ENCODE measurements around the gene WFS1. TPM values are rescaled to one million over a fixed set of nuclear protein-coding genes. Genes with fewer than 3 reads are reported as not detected.
A peak's percentile ranks its signal among the peaks of the same experiment; 100 is the strongest.

Gene WFS1
- total and polyA plus RNA-seq, 2 of the 8 experiments (the other 6 are each of a cell fraction or from before 2014, with no cell fraction given), result 29.1 to 43.1 TPM

- peak; percentile 99 for TF ChIP-seq KDM4A (IDR thresholded peaks at IDR 0.05; ENCODE audit: low read depth, low read length, severe bottlenecking)
- peak in 1 of 2 experiments; percentile 42; a peak in 1 of 4 replicates for TF ChIP-seq HDAC2 (IDR thresholded peaks at IDR 0.05; ENCODE audit: borderline replicate concordance in 1 of 2, low read depth in 2 of 2, low read length in 2 of 2)
- TF ChIP-seq POLR2A (IDR thresholded peaks at IDR 0.05; ENCODE audit: control extremely low read depth in 1 of 2, low read depth in 2 of 2, low read length in 2 of 2), result peak in 1 of 2 experiments; percentile 77; a peak in 2 of 3 replicates
- TF ChIP-seq NANOG (IDR thresholded peaks at IDR 0.05; ENCODE audit: insufficient read depth, low read depth, low read length, poor library complexity, severe bottlenecking), result no peak
- TF ChIP-seq RBBP5 (IDR thresholded peaks at IDR 0.05; ENCODE audit: borderline replicate concordance, low read depth, low read length), result 0 out of 2 replicates have a peak, but pooled peaks have one; percentile 70
- no peak; the same call in 1 of the 2 replicates for TF ChIP-seq POLR2AphosphoS5 (IDR thresholded peaks at IDR 0.05; ENCODE audit: low read depth, low read length)
- peak; percentile 16; the same call in 1 of the 2 replicates for TF ChIP-seq YY1 (IDR thresholded peaks at IDR 0.05; ENCODE audit: low read depth, low read length)
- TF ChIP-seq RFX5 (IDR thresholded peaks at IDR 0.05; ENCODE audit: borderline replicate concordance, low read depth, low read length), result no peak
- no peak for TF ChIP-seq CBX5 (IDR thresholded peaks at IDR 0.05; ENCODE audit: low read depth, low read length)
- no peak for TF ChIP-seq TAF7 (optimal IDR thresholded peaks at IDR 0.05; ENCODE audit: borderline replicate concordance, low read depth, low read length)
- peak; percentile 66 for TF ChIP-seq ASH2L (IDR thresholded peaks at IDR 0.05; ENCODE audit: low read length)
- no peak for TF ChIP-seq CREB1 (IDR thresholded peaks at IDR 0.05)
- TF ChIP-seq ATF3 (IDR thresholded peaks at IDR 0.05; ENCODE audit: insufficient read depth, low read depth, low read length), result no peak
- TF ChIP-seq FOSL1 (IDR thresholded peaks at IDR 0.05; ENCODE audit: insufficient read depth, low read depth, low read length), result no peak
- 0 out of 2 replicates have a peak, but pooled peaks have one; percentile 2 for TF ChIP-seq TEAD4 (IDR thresholded peaks at IDR 0.05; ENCODE audit: low read depth, low read length)
- TF ChIP-seq SP4 (IDR thresholded peaks at IDR 0.05; ENCODE audit: low read length), result 0 out of 2 replicates have a peak, but pooled peaks have one; percentile 54
- TF ChIP-seq USF2 (IDR thresholded peaks at IDR 0.05; ENCODE audit: low read length), result peak; percentile 80
- TF ChIP-seq CBX8 (IDR thresholded peaks at IDR 0.05; ENCODE audit: borderline replicate concordance, low read depth, low read length), result no peak
- peak; percentile 98 for TF ChIP-seq MAX (IDR thresholded peaks at IDR 0.05)
- peak; percentile 69 for TF ChIP-seq PHF8 (conservative IDR thresholded peaks at IDR 0.05; ENCODE audit: low read depth, low read length)
- no peak for TF ChIP-seq CHD2 (IDR thresholded peaks at IDR 0.05; ENCODE audit: low read length)
Observed at GRCh38 chr4:6245246-6246169, 24.1 kb upstream of the WFS1 start (continued).
